ENCODE data around the gene SLC8A3. TPM values are rescaled to one million over a fixed set of nuclear protein-coding genes. Genes with fewer than 3 reads are reported as not detected.

Gene SLC8A3
- total RNA-seq, 1 donor from 2014 or later = 0.49 TPM

- DNase-seq (ENCODE audit: extremely low spot score in 2 of 2) = no peak
- no peaks in the 10 kb centered on the region for H3K9me3 ChIP-seq
- TF ChIP-seq CTCF (IDR thresholded peaks at IDR 0.05) (no peak), POLR2A (IDR thresholded peaks at IDR 0.05) (no peak), POLR2AphosphoS5 (IDR thresholded peaks at IDR 0.05; ENCODE audit: insufficient read depth in 1 of 2, low read depth in 1 of 2) (no peak)
- H3K4me3 ChIP-seq = no peak overlapping the region
- H3K36me3 ChIP-seq = no peaks in the 10 kb centered on the region
- intact Hi-C loops (cut with DNase I) = no loop called here
- no peaks in the 10 kb centered on the region for H3K27me3 ChIP-seq
- no peak overlapping the region for H3K27ac ChIP-seq
- H3K4me1 ChIP-seq = no peaks in the 10 kb centered on the region
These were observed 65.0 kb downstream of the SLC8A3 start for GRCh38 chr14:70123796-70124195.

GRCh38 chr14:70121521-70121920 lies 67.2 kb downstream of the SLC8A3 start:
- no peaks in the 10 kb centered on the region for H3K36me3 ChIP-seq

GRCh38 chr14:70118064-70118463 lies 70.7 kb downstream of the SLC8A3 start:
- no peak overlapping the region for H3K4me3 ChIP-seq
- H3K36me3 ChIP-seq = no peaks in the 10 kb centered on the region
- H3K4me1 ChIP-seq = no peaks in the 10 kb centered on the region
- TF ChIP-seq CTCF (IDR thresholded peaks at IDR 0.05) = no peak
- TF ChIP-seq POLR2AphosphoS5 (IDR thresholded peaks at IDR 0.05; ENCODE audit: insufficient read depth in 1 of 2, low read depth in 1 of 2) = no peak
- no peak for TF ChIP-seq POLR2A (IDR thresholded peaks at IDR 0.05)
- no peak for DNase-seq (ENCODE audit: extremely low spot score in 2 of 2)
- H3K27ac ChIP-seq = no peak overlapping the region
- intact Hi-C loops (cut with DNase I) = no loop called here
- no peaks in the 10 kb centered on the region for H3K27me3 ChIP-seq
- H3K9me3 ChIP-seq = no peaks in the 10 kb centered on the region

More at GRCh38 chr14:70121521-70121920, 67.2 kb downstream of the SLC8A3 start:
- DNase-seq (ENCODE audit: extremely low spot score in 2 of 2) = no peak
- Histone ChIP-seq H3K27ac (no peak overlapping the region), H3K27me3 (no peaks in the 10 kb centered on the region), H3K4me1 (no peaks in the 10 kb centered on the region), H3K4me3 (no peak overlapping the region), H3K9me3 (no peaks in the 10 kb centered on the region)
- TF ChIP-seq POLR2AphosphoS5 (IDR thresholded peaks at IDR 0.05; ENCODE audit: insufficient read depth in 1 of 2, low read depth in 1 of 2) (no peak), CTCF (IDR thresholded peaks at IDR 0.05) (no peak), POLR2A (IDR thresholded peaks at IDR 0.05) (no peak)
- intact Hi-C loops (cut with DNase I) = no loop called here

GRCh38 chr14:70116278-70116677 lies 72.5 kb downstream of the SLC8A3 start:
- Histone ChIP-seq H3K36me3 (no peaks in the 10 kb centered on the region), H3K4me3 (no peak overlapping the region), H3K27me3 (no peaks in the 10 kb centered on the region), H3K9me3 (no peaks in the 10 kb centered on the region), H3K4me1 (no peaks in the 10 kb centered on the region), H3K27ac (no peak overlapping the region)
- no peak for DNase-seq (ENCODE audit: extremely low spot score in 2 of 2)
- intact Hi-C loops (cut with DNase I) = no loop called here
- no peak for TF ChIP-seq POLR2A (IDR thresholded peaks at IDR 0.05)
- TF ChIP-seq CTCF (IDR thresholded peaks at IDR 0.05) = no peak
- no peak for TF ChIP-seq POLR2AphosphoS5 (IDR thresholded peaks at IDR 0.05; ENCODE audit: insufficient read depth in 1 of 2, low read depth in 1 of 2)

- H3K4me1 ChIP-seq = no peaks in the 10 kb centered on the region
- no peak overlapping the region for H3K4me3 ChIP-seq
- H3K36me3 ChIP-seq = no peaks in the 10 kb centered on the region
- no peaks in the 10 kb centered on the region for H3K27me3 ChIP-seq
- H3K27ac ChIP-seq = no peak overlapping the region
- no peak for TF ChIP-seq POLR2A (IDR thresholded peaks at IDR 0.05)
- TF ChIP-seq POLR2AphosphoS5 (IDR thresholded peaks at IDR 0.05; ENCODE audit: insufficient read depth in 1 of 2, low read depth in 1 of 2) = no peak
- no peak for TF ChIP-seq CTCF (IDR thresholded peaks at IDR 0.05)
- DNase-seq (ENCODE audit: extremely low spot score in 2 of 2) = no peak
- no peaks in the 10 kb centered on the region for H3K9me3 ChIP-seq
- intact Hi-C loops (cut with DNase I) = no loop called here
These were observed 74.1 kb downstream of the SLC8A3 start for GRCh38 chr14:70114621-70115156.
